KOPT-K1 (cell line): Measurements from ENCODE around the gene MMP24OS.

Source experiments
- H3K27ac ChIP-seq: fragments of 200-600 bp; sonication (generic); 2 replicates; pipeline ENCODE4 v1.5.1; 2016; ENCODE audit warnings: antibody characterized with exemption, mild to moderate bottlenecking, low read depth, low read length; ENCODE audit not compliant: poor library complexity, severe bottlenecking
- H3K36me3 ChIP-seq: fragments of 200-600 bp; sonication (generic); 2 replicates; pipeline ENCODE4 v1.5.1; 2017; ENCODE audit warnings: antibody characterized with exemption, mild to moderate bottlenecking, low read length, moderate library complexity; ENCODE audit not compliant: insufficient read depth
- H3K9me3 ChIP-seq: fragments of 200-600 bp; sonication (generic); 2 replicates; pipeline ENCODE4 v1.5.1; 2017; ENCODE audit warnings: antibody characterized with exemption, low read length, mild to moderate bottlenecking; ENCODE audit not compliant: insufficient read depth, poor library complexity, severe bottlenecking

The MMP24OS gene

DNA sequence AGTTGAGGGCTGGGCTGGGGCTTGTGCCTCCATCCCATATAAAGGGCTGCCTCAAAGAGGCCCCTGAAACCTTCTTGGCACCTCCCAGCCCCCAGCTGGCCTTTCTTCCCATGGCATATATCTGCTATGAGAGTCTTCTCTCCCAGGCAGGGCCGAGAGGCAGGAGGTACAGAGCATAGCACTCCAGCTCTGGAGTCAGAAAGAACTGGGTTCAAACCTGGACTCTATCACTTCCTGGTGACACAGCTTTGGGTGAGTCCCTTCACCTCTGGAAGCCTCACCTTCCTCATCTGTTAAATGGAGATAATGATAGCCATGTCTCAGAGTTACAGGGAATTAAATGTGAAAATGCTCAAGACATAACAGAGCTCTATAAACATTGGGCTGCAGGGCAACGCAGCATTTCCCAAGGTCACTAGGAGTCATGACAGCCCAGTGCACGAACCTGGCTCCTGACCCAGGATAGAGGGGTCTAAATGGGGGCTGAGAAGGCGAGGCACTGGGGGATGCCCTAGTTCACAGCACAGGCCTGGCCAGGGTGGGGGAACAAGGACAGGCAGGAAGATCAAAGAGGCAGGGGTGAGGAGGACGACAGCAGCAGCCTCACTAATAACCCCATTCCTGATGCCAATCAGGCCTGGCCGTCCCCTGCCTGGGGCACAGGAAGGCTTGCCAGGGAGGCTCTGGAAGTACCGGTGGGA, 12.4 kb upstream of the MMP24OS start:
- Histone ChIP-seq H3K36me3 (no peaks in the 10 kb centered on the region), H3K9me3 (no peaks in the 10 kb centered on the region), H3K27ac (no peak overlapping the region)

DNA sequence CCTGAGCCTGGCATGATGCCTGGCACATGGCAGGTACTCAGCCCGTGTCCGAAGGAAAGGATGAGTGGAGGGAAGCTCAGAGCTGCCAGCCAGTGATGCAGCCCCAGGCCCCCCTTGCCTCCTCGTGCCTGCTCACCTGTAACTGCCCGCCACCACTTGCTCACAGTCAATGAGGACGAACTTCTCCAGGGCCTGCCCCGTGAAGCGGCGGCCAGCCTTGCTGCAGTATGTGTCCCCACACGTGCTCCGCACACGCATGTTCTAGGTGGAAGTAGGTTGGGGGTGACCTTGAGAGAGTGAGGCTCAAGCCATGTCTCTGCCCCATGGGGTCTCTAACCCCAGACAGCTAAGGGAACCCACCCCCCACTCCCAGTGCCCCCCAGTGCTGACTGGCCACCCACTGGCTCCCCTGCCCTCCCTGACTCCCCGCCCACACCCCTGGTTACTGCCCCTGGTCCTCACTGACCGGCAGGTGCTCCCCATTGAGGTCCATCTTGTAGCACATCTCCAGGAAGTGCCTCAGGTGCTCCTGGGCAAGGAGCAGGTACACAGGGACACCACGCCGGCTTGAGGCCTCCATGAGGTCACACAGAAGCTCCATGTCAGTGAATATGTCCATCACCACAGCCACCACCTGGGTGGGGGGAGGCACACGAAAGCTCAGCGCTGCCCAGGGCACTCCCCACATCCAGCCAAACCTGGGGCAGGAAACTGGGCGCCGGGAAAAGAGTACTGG, 10.6 kb upstream of the MMP24OS start:
- Histone ChIP-seq H3K9me3 (no peaks in the 10 kb centered on the region), H3K36me3 (no peaks in the 10 kb centered on the region), H3K27ac (no peak overlapping the region)

DNA sequence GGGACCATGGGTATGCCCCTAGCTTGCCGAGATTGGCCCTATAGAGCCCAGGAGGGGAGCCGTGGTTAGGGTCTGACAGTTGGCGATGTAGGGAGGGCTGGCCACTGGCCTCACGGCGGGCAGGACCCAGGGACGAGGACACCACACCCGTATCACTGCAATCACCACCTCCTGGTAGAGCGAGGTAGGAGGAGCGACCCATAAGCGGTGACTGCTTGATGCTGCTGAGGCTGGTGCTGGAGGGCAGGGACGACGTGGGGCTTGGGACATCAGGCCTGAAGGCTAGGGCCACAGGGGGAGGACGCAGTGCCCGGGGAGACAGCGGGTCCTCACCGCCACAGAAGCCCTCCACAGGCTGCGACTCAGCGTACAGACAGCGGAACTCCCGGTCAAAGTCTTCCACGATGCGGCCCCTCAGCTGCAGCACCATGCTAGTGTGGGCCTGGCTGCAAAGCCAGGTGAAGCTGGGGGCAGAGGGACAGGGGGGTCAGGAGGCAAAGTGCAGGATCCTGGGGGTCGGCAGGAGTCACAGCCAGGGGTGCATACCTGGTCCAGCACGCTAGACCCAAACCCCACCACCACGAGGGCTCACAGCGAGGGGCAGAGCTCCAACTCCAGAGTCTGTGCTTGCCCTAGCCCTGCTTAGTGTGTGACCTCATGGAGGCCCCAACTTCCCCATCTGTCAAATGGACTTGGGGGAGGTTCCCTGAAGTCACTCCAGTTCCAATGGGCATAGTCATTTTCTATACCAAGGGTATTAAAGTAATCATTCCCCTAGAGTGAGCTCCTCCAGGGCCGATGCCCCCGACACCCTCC, 9.8 kb upstream of the MMP24OS start:
- Histone ChIP-seq H3K9me3 (no peaks in the 10 kb centered on the region), H3K27ac (no peak overlapping the region), H3K36me3 (no peaks in the 10 kb centered on the region)

DNA sequence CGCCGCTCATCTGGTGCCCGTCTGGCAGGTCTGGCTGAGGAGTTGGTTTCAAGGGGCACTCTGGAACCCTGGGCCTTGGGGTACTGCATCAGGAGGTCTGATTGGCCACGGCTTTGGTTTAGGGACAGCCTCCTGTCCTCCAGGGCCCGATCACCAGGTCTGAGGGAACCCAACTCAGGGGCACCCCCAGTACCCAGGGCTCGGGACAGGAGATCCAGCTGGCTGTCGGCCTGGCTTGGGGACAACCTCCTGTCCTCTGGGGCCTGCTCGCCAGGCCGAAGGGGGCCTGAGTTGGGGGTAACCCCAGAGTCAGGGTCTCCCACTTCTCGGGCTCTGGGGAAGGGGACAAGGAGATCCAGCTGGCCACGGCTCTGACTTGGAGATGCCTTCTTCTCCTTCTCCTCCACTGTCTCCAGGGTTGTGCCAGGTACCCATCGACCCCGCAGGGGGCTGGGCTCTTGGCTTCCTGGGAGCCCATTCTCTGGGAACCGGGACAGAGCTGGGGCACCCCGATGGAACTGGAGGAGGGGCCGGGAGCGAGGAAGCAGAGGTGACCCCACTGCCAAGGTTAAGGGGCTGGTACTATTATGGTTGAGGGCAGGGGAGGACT, 9.1 kb upstream of the MMP24OS start:
- no peak overlapping the region for H3K27ac ChIP-seq
- H3K9me3 ChIP-seq = no peaks in the 10 kb centered on the region
- peaks cover 7% of the 10 kb centered on the region for H3K36me3 ChIP-seq

DNA sequence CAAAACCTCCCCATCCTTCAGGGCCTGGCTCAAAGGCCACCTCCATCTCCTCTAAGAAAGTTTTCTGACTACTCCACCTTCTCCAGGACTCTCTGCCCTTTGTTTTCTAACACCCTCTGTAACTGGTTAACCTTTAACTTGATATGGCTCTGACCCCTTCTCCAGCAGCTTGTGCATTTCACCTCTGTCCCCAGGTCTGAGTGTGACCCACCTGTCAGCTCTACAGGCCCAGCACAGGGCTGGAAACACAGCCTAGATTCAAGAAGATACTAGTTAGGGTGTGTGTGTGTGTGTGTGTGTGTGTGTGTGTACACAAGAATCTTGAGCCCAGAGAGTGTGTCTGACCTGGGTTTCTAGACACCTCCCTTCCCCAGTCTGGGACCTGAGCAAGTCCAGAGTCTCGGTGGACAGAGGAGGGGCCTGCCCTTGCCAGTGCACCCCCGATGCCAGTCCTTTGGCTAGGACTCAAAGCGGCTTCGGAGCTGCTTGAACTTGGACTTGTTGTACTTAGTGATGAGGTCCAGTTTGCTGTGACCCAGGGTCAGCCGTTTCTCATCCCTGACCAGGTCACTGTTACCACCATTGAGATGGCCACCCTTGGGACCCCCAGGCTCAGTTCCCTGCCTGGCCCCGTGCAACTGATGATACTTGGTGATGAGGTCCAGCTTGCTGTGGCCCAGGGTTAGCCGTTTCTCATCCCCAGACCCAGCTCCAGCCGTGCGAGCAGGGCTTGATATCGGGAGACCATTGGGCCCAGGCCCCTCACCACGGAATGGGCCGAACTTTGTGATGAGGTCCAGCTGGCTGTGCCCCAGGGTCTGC, 8.4 kb upstream of the MMP24OS start:
- Histone ChIP-seq H3K9me3 (no peaks in the 10 kb centered on the region), H3K36me3 (peaks cover 14% of the 10 kb centered on the region), H3K27ac (no peak overlapping the region)

DNA sequence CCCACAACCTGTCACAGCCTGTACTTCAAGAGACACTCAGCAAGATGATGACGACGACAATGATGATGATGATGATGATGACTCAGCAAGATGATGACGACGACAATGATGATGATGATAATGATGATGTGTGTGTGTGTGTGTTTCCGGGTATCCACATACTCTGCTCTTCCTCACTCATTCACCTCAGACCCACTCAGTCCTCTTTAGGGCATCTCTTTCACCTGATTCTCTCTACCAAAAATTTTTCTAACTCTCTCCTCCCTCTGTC, 7.8 kb upstream of the MMP24OS start:
- Histone ChIP-seq H3K27ac (no peak overlapping the region), H3K9me3 (no peaks in the 10 kb centered on the region), H3K36me3 (peaks cover 19% of the 10 kb centered on the region)

DNA sequence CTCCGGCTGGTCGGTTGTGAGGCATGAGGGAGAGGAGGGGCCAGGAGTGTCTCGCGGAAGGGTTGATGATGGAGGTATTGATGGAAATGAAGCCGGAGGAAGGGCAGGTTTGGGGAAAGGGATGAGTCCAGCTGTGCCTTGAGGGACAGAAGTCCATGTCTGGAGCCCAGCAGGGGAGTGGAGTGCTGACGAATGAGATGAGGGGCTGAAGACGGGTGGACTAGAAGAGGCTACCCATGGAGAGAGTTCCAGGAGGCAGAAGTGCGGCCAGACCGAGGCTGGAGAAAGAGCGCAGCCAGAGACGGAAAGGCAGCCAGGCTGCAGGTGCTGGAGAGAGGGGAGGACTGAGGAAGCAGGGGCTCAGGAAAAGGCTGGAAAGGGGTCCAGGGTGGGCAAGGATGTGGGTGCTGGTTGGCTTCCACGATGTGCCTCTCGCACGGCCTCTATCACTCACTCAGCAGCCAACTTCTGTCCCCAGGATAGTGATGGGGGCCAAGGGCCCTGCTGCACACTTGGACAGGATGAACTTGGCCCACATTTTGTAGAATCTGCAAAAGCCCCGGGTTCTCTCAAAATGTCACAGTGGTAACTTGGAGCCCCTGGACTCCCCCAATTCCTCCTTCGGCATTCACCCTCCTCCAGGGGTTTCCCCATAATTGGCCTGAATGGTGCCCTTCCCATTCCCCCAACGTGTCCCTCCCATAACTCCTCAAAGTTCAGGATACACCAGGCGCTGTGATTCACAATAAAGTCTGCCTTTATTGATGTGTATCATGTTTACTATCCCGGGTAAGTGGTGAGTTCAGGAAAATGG, 7.3 kb upstream of the MMP24OS start:
- Histone ChIP-seq H3K36me3 (peaks cover 25% of the 10 kb centered on the region), H3K9me3 (no peaks in the 10 kb centered on the region), H3K27ac (peak overlapping the region; percentile 66)

DNA sequence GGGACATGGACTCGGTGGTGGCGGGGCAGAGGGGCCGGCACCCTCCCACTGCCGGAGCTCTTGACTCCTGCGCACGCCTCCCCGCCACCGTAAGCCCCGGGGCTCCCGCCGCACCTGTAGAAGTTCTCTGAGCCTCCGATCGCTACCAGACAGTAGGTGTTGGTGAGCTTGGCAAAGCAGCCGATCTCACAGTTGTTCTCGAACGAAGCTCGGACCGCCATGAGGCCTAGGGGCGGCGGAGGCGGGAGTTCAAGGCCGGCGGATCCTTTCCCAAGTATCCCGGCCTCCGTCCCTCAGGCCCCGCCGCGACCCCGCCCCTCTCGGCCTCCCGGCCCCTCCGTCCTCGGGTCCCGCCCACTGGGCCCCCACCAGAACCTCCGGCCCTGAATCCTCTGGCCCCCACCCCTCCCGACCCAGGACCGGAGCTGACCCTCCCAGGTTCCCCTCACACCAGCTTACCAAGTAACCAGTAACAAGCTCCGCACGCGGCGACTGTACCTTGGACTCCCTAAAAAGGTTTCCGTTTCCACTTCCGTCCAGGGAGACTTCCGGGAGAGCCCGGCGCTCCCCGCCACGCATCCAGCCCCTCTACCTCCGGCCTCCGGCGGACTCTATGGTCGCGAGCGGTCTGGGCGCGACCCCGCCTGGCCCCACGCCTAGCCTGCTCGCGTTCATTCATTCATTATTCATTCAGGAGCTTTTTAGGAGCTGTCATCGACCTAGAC, 6.5 kb upstream of the MMP24OS start, which contains the start of gene EIF6:
EIF6 (minus strand) TSS at position 506 of the 725 bp plus-strand sequence; CDS start at position 221, 285 bp downstream.
- Histone ChIP-seq H3K36me3 (peaks cover 33% of the 10 kb centered on the region), H3K27ac (peak within 1 kb of the TSS; percentile 66), H3K9me3 (no peaks in the 10 kb centered on the region)

DNA sequence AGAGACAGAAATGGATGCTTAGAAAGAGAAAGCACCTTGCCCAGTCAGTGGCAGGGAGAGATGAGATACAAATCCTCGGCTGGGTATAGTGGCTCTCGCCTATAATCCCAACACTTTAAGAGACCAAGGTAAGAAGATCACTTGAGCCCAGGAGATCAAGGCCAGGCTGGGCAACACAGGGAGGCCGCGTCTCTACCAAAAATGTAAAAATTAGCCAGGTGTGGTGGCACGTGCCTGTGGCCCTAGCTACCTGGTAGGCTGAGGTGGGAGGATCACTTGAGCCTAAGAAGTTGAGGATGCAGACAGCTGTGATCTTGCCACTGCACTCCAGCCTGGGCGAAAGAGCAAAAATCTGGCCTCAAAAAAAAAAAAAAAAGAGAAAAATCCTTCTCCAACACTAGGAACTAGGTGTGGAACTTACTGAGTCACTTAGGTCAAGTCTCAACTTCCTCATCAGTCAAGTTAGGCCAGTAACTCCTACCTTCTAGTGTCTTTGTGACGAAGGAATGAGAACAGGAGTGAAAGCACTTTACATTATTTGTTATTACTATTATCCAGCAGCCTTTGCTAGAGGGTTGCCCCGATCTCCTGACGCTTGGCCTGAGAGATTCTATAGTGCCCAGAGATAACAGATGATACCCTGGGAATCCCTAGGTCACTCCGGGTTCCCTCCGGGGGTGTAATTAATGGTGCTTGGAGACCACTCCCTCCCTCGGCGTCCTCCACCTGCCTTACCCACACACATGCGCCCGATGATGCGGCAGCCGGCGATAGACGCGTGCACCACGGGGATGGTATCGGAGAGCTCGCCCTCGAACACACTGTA, 5.7 kb upstream of the MMP24OS start:
- peaks cover 40% of the 10 kb centered on the region for H3K36me3 ChIP-seq
- peak overlapping the region; percentile 66 for H3K27ac ChIP-seq
- no peaks in the 10 kb centered on the region for H3K9me3 ChIP-seq

DNA sequence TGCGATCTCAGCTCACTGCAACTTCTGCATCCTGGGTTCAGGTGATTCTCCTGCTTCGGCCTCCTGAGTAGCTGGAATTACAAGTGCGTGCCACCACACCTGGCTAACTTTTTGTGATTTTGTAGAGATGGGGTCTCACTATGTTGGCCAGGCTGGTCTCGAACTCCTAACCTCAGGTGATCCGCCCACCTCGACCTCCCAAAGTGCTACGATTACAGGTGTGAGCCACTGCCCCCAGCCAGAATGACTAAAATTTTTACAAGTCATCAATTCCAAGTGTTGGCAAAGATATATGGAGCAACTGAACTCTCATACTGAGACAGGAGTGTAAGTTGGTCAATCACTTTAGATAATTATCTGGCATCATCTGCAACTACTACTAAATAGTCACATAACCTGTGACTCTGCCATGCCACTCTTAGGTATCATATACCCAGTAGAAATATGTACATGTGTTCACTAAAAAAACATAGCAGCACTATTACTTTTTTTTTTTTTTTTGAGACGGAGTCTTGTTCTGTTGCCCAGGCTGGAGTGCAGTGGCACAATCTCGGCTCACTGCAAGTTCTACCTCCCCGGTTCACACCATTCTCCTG, 3.7 kb upstream of the MMP24OS start:
- Histone ChIP-seq H3K9me3 (no peaks in the 10 kb centered on the region), H3K36me3 (peaks cover 45% of the 10 kb centered on the region), H3K27ac (no peak overlapping the region)

DNA sequence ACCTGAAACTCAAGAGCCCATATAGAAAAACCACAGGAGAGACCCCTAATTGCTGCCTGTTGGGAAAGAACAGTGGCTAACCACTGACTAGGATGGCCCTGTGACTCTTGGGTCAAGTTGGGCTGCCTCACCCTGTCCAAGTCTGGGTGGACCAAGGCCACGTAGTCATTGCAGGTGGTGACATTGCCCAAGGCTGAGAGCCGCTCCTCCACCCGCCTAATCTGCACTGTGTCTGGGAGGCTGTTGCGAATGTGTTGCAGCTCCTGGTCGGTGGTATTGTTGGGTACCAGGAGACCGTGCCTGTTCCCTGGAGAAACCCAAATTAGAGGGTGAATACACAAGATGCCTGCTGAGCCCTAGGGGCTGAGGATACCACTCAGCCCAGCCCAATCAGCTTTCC, 2.6 kb upstream of the MMP24OS start:
- no peaks in the 10 kb centered on the region for H3K9me3 ChIP-seq
- no peak overlapping the region for H3K27ac ChIP-seq
- H3K36me3 ChIP-seq = peaks cover 56% of the 10 kb centered on the region

DNA sequence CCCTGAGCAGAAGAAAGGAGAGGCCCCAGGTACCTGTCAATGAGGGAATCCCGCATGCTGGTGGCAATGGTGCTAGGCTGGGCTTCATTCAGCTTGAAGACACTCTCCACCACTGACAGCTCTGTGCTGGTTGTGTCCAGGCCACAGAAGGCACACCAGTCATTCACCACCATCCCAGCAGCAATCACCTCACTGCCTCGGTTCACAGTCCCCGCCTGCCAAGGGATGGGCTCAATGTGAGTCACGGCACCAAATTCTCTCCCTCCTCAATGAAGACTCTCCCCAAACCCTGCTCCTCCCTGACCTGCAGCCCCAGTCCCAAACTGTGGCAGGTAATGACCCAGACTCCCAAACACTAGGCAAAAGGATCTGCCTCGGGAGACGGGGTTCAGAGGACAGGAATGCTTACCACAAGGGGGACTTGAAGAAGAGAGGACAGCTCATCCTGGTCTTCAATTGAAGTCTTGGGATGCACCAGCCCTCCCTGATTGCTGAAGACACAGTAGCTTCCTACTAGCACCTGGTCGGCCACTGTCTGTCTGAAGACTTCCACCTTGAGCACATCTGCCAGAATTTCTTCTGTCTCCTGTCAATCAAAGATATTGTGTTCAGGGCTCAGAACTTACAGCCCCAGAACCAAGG, 1.7 kb upstream of the MMP24OS start:
- no peaks in the 10 kb centered on the region for H3K9me3 ChIP-seq
- no peak overlapping the region for H3K27ac ChIP-seq
- peaks cover 64% of the 10 kb centered on the region for H3K36me3 ChIP-seq
